GM20000 (cell line): ENCODE results near the gene METTL24.

Source experiments
- DNase-seq: peaks from one replicate; pipeline ENCODE4 v3.0.0; 2012; ENCODE audit warnings: low spot score
- CTCF ChIP-seq: IDR thresholded peaks from 2 replicates; pipeline ENCODE4 v1.5.1; 2012; ENCODE audit warnings: mild to moderate bottlenecking, control low read depth; ENCODE audit errors: extremely low read depth, missing control alignments

METTL24 gene

GRCh38 chr6:110328259-110328658 is 29.9 kb downstream of the METTL24 start:
- no peak for DNase-seq
- no peak for TF ChIP-seq CTCF

- no peak for DNase-seq
Measured at GRCh38 chr6:110327391-110327790, 30.8 kb downstream of the METTL24 start.

GRCh38 chr6:110326609-110327008 is 31.5 kb downstream of the METTL24 start:
- no peak for TF ChIP-seq CTCF
- DNase-seq = no peak

More at GRCh38 chr6:110327391-110327790, 30.8 kb downstream of the METTL24 start:
- no peak for TF ChIP-seq CTCF

- no peak for TF ChIP-seq CTCF
- no peak for DNase-seq
Measured at GRCh38 chr6:110326057-110326456, 32.1 kb downstream of the METTL24 start.

GRCh38 chr6:110325197-110325596 is 33.0 kb downstream of the METTL24 start:
- no peak for TF ChIP-seq CTCF
- DNase-seq = no peak

GRCh38 chr6:110324548-110324947 is 33.6 kb downstream of the METTL24 start:
- TF ChIP-seq CTCF = no peak

GRCh38 chr6:110323258-110323657 is 34.9 kb downstream of the METTL24 start:
- DNase-seq = no peak
- no peak for TF ChIP-seq CTCF

More at GRCh38 chr6:110324548-110324947, 33.6 kb downstream of the METTL24 start:
- DNase-seq = no peak

- no peak for DNase-seq
- TF ChIP-seq CTCF = no peak
Measured at GRCh38 chr6:110322874-110323242, 35.3 kb downstream of the METTL24 start.
